Measurements from ENCODE around the gene ATP4B.

ATP4B gene

DNA sequence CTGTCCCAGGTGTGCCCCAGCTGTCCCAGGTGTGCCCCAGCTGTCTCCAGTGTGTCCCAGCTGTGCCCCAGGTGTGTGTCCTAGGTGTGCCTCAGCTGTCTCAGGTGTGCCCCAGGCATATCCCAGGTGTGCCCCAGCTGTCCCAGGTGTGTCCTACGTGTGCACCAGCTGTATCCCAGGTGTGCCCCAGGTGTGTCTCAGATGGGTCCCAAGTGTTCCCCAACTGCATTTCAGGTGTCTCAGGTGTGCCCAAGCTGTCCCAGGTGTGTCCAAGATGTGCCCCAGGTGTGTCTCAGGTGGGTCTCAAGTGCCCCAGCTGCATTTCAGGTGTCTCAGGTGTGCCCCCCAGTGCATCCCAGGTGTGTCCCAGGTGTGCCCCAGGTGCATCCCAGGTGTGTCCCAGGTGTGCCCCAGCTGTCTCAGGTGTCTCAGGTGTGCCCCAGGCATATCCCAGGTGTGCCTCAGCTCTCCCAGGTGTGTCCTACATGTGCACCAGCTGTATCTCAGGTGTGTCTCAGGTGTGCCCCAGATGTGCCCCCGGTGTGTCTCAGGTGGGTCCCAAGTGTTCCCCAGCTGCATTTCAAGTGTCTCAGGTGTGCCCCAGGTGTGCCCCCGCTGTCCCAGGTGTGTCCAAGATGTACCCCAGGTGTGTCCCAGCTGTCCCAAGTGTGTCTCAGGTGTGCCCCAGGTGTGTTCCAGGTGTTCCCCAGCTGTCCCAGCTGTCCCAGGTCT, 7.8 kb upstream of the ATP4B start:
- no peak for TF ChIP-seq JUND (IDR thresholded peaks at IDR 0.05; ENCODE audit: low read depth)

GRCh38 chr13:113664751-113665596, 7.0 kb upstream of the ATP4B start:
- in situ Hi-C loops (cut with HindIII; ENCODE audit: low pct_unique_long_range_greater_than_20kb, low sequenced_read_pairs) = no loop called here

More for the DNA sequence above, 7.8 kb upstream of the ATP4B start:
- in situ Hi-C loops (cut with HindIII; ENCODE audit: low pct_unique_long_range_greater_than_20kb, low sequenced_read_pairs) = no loop called here
- DNase-seq (ENCODE audit: low read depth in 1 of 2, low spot score in 1 of 2) = no peak

DNA sequence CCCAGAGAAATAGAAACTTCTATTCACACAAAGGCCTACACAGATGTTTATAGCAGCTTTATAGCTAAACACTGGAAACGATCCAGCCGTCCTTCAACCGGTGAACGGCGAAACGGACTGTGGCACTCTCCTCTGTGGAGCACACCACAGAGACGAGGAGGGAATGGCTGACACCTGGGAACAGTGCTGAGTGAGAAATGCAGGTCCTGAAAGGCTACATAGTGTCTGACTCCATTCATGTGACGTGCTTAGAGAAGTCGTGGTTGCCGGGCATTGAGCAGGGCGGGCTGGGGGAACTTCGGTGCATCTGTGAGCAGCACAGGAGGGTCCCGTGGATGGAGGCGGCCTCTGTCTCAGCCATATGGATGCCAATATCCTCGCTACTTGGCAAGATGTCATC, 5.9 kb upstream of the ATP4B start:
- no peak for DNase-seq (ENCODE audit: low read depth in 1 of 2, low spot score in 1 of 2)
- in situ Hi-C loops (cut with HindIII; ENCODE audit: low pct_unique_long_range_greater_than_20kb, low sequenced_read_pairs) = no loop called here
- no peak for TF ChIP-seq JUND (IDR thresholded peaks at IDR 0.05; ENCODE audit: low read depth)

More at GRCh38 chr13:113664751-113665596, 7.0 kb upstream of the ATP4B start:
- TF ChIP-seq JUND (IDR thresholded peaks at IDR 0.05; ENCODE audit: low read depth) = no peak
- DNase-seq (ENCODE audit: low read depth in 1 of 2, low spot score in 1 of 2) = no peak

GRCh38 chr13:113661509-113661908, 3.5 kb upstream of the ATP4B start:
- in situ Hi-C loops (cut with HindIII; ENCODE audit: low pct_unique_long_range_greater_than_20kb, low sequenced_read_pairs) = no loop called here
- DNase-seq (ENCODE audit: low read depth in 1 of 2, low spot score in 1 of 2) = no peak
- no peak for TF ChIP-seq JUND (IDR thresholded peaks at IDR 0.05; ENCODE audit: low read depth)

DNA sequence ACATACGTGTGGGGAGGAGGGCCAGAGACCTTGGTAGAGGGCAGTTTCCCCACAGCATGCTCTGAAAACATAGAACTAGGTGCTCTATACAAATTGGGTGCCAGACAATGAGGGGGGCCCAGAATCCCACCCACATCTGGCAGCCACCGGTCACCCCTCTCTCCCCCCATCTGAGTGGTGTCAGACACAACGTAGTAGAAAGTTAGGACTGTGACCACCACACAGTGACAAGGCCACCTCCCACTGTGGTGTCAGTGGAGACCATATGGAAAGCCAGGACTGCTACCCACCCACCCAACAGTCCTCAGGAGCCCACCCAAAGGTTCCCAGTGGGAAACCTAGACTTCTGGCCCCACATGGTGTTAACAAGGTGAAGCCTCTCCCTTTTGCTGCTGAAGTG, 2.1 kb upstream of the ATP4B start:
- no peak for TF ChIP-seq JUND (IDR thresholded peaks at IDR 0.05; ENCODE audit: low read depth)
- no peak for DNase-seq (ENCODE audit: low read depth in 1 of 2, low spot score in 1 of 2)
- in situ Hi-C loops (cut with HindIII; ENCODE audit: low pct_unique_long_range_greater_than_20kb, low sequenced_read_pairs) = no loop called here

GRCh38 chr13:113659337-113659736, 1.3 kb upstream of the ATP4B start:
- TF ChIP-seq JUND (IDR thresholded peaks at IDR 0.05; ENCODE audit: low read depth) = no peak
- DNase-seq (ENCODE audit: low read depth in 1 of 2, low spot score in 1 of 2) = no peak
- in situ Hi-C loops (cut with HindIII; ENCODE audit: low pct_unique_long_range_greater_than_20kb, low sequenced_read_pairs) = no loop called here

DNA sequence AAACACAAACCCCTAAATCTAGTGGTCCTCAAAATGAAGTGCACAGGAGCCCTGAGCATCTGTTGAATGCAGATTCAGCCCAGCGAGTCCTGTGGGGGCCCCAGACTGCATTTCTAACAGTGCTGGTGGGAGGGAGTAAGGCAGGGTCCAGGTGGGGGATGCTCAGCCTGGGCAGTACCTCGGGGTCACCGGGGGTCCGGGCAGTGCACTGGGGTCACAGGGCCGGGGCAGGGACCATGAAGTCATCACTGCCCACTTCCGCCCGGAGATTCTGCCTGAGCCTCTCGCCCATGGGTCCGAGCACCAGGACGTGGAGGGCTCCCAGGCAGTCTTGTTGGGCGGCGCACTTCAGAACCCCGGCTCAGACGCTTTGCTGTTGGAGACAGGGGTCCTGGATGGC, 838 bp upstream of the ATP4B start:
- in situ Hi-C loops (cut with HindIII; ENCODE audit: low pct_unique_long_range_greater_than_20kb, low sequenced_read_pairs) = no loop called here
- TF ChIP-seq JUND (IDR thresholded peaks at IDR 0.05; ENCODE audit: low read depth) = no peak
- no peak for DNase-seq (ENCODE audit: low read depth in 1 of 2, low spot score in 1 of 2)

DNA sequence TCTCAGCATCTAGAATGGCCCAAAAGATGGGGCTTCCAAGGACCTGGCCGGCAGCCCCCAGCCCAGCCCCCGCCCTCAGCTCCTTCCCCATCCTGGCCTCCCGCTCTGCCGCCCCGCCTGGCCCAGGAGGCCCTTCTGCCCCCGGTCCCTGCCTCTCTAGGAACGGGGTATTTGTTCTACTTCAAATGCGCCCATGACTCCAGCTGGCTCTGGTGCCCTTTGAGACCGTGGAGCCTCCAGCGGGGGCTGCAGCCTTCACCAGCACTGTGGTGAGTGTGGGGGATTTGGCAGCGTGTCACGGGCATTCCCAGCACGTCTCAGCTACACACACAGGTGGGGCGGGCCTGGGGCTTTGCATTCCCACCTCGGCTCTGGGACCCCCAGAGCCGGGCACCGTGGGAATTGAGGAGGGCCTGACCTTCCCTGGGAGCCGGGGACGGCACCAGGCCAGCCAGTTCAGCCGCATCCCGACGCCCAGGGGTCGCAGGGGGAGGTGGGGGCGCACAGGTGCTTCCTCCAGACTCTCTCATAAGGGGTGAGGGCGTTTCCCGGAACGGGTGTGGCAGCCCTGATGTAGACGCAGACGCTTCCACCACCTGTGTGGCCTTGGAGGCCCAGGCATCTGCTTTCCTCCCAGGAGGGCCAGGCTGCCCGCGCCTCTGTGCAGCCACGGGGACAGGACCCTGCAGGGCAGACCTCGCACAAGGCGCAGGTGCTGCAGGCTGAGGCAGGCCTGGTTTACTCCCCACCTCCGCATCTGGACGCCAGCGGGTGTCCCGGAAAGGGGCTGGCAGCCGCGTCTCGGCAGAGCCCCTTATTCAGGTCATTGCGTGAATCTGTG, 947 bp downstream of the ATP4B start:
- DNase-seq (ENCODE audit: low read depth in 1 of 2, low spot score in 1 of 2) = no peak
- no peak for TF ChIP-seq JUND (IDR thresholded peaks at IDR 0.05; ENCODE audit: low read depth)
- in situ Hi-C loops (cut with HindIII; ENCODE audit: low pct_unique_long_range_greater_than_20kb, low sequenced_read_pairs) = no loop called here

DNA sequence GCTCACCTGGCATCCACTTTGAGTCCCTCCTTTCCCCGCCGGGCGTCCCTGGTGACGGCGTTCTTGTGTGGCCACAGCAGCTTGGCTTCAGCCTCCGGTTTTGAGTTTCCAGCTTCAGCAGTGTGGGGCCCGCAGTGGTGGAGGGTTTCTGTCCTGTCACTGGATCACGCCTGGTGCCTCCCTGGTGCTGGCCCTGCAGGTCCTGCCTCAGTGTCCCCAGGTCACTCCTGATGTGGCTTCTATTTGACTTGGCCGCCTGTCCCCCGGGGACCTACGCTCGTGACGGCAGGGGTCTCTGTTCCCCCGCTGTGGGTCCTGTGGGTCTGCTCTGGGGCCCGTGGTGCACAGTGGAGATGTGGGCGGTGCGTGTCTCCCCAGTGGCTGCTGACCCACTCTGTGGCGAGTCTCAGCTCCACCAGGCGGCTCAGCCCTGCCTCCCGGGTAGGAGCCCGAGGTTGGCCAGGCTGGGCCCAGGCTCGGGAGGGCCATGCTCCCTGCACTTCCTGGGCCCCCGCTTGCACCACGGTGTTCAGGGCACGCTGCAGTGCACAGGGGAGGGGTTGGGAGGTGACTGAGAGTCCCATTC, 1.9 kb downstream of the ATP4B start:
- no peak for DNase-seq (ENCODE audit: low read depth in 1 of 2, low spot score in 1 of 2)
- no peak for TF ChIP-seq JUND (IDR thresholded peaks at IDR 0.05; ENCODE audit: low read depth)
- in situ Hi-C loops (cut with HindIII; ENCODE audit: low pct_unique_long_range_greater_than_20kb, low sequenced_read_pairs) = no loop called here

GRCh38 chr13:113655346-113656002, 2.5 kb downstream of the ATP4B start:
- in situ Hi-C loops (cut with HindIII; ENCODE audit: low pct_unique_long_range_greater_than_20kb, low sequenced_read_pairs) = no loop called here
- TF ChIP-seq JUND (IDR thresholded peaks at IDR 0.05; ENCODE audit: low read depth) = no peak

DNA sequence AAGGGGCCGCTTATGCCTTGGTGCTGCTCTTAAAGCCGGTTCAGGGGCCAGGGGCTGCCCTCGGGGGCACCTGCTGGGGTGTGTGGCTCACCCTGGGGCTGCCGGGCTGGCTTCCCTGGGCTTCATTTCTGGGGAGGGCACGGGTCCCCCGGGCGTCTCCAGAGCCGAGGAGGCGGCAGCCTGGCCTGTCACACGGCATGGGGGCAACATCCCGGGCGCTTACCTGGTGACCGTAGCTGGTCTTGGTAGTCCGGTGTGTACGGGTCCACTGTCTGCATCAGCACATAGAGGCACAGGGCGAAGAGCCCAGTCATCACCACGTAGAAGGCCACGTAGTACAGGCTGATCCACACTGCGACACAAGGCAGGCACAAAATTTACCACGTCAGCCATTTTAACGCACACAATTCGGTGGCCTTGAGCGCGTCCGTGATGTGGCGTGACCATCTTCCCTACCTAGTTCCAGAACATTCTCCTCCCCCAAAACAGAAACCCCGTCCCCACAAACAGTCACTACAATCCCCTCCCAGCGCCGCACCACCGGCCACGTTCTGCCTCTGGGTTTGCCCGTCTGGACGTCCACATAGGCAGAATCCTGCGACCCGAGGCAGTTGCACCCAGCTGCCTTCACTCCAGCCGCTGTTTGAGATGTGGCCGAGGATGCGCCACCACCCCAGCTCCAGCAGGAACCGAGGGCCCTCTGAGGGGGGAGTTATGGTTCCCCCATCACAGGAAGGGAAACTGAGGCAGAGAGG, 3.2 kb downstream of the ATP4B start:
- no peak for TF ChIP-seq JUND (IDR thresholded peaks at IDR 0.05; ENCODE audit: low read depth)
- in situ Hi-C loops (cut with HindIII; ENCODE audit: low pct_unique_long_range_greater_than_20kb, low sequenced_read_pairs) = no loop called here
- no peak for DNase-seq (ENCODE audit: low read depth in 1 of 2, low spot score in 1 of 2)

More at GRCh38 chr13:113655346-113656002, 2.5 kb downstream of the ATP4B start:
- no peak for DNase-seq (ENCODE audit: low read depth in 1 of 2, low spot score in 1 of 2)
